Spinal cord (tissue), 10 donors: ENCODE data around the gene ADAMTS15. TPM values are rescaled to one million over a fixed set of nuclear protein-coding genes. Genes with fewer than 3 reads are reported as not detected.

ENCODE experiments used
- DNase-seq, 6 donors: peaks; one replicate each; pipeline versions ENCODE4 v3.0.0 to v3.0.0-alpha.2; 2013 to 2015; ENCODE audit warnings: low spot score in 6 of 6, low read depth in 4 of 6
- H3K27ac ChIP-seq: one replicate; pipeline ENCODE4 v1.5.1; 2013; ENCODE audit warnings: low read depth, low read length, control low read depth
- H3K27me3 ChIP-seq: one replicate; pipeline ENCODE4 v1.6.1; 2013; ENCODE audit warnings: low read length; ENCODE audit not compliant: control insufficient read depth, insufficient read depth
- H3K36me3 ChIP-seq: one replicate; pipeline ENCODE4 v1.6.1; 2013; ENCODE audit warnings: low read length; ENCODE audit not compliant: control insufficient read depth, insufficient read depth
- H3K4me1 ChIP-seq: one replicate; pipeline ENCODE4 v1.6.1; 2013; ENCODE audit warnings: low read length; ENCODE audit not compliant: control insufficient read depth, insufficient read depth
- H3K4me3 ChIP-seq: one replicate; pipeline ENCODE4 v1.5.1; 2013; ENCODE audit warnings: low read depth, low read length, control low read depth
- H3K9me3 ChIP-seq: one replicate; pipeline ENCODE4 v1.6.1; 2013; ENCODE audit warnings: low read length; ENCODE audit not compliant: control insufficient read depth, insufficient read depth
- WGBS: methylation state at CpG from one replicate; pipeline ENCODE4 v1.1.5; 2013; ENCODE audit warnings: missing lambda C conversion rate; ENCODE audit not compliant: insufficient coverage; 5-methylcytosine and 5-hydroxymethylcytosine counted together
- polyA plus RNA-seq, 2 donors: library from polyadenylated mRNA; unstranded; fragments of 120-200 nt; gene quantifications; one replicate each; pipeline ENCODE4 v1.2.1, GENCODE V29; 2013; ENCODE audit not compliant: insufficient read length in 2 of 2
- total RNA-seq, 2 donors: library from RNA; depleted of rRNA in 1 of 2; stranded (reverse); fragments of 120-200 nt in 1 of 2; fragments of >200 nt in 1 of 2; gene quantifications; one replicate each; pipeline versions ENCODE4 v1.2.3 to v1.2.4, GENCODE V29; 2013 to 2014
- donor health status: healthy.

The ADAMTS15 gene
- total and polyA plus RNA-seq, 4 donors = 9.7 to 30.4 (median 13.7) TPM

DNA sequence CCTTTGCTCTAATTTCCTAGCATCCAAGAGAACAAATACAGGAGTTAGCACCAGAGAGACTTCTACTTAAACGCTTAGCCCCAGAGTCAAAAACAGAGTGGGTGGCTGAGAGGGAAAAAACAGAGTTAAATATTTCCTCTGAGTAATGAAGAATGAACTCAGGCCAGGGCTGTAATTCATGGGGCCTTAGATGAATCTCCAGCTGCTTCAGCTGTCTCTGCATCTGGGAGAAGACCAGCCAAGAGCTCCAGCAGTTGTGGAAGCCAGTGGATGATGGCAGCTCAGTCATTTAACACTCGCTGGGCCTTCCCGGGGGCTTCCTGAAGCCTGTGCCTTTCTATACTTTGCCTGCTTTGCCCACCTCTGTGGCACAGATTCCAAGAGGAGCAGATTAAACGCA, 5.7 kb upstream of the ADAMTS15 start:
- WGBS = 97% methylated on average over 3 of the region's 4 CpGs
- Histone ChIP-seq H3K9me3 (no peaks in the 10 kb centered on the region), H3K27ac (peak overlapping the region; percentile 15), H3K4me1 (no peaks in the 10 kb centered on the region), H3K36me3 (no peaks in the 10 kb centered on the region), H3K4me3 (no peak overlapping the region), H3K27me3 (no peaks in the 10 kb centered on the region)
- DNase-seq = peak in 1 of 6 donors; percentile 33

DNA sequence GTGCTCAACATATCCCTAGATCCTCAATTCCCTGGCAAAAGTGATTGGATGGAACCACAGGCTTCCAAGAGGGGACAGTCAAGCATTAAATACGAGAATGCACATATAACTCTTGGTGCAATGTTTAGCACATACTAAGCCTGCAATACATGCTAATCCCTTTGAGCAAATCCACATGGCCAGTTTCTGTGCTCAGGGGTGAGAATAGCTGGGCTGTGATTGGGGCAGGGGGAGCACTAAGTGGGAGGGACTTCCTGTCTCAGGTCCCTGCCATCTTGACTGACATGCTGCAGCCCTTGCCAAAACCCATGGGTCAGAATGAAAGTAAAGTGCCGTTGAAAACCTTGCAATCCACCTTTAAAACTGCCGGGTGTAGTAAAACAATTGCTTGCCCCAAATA, 2.7 kb upstream of the ADAMTS15 start:
- H3K27ac ChIP-seq = no peak overlapping the region
- no peaks in the 10 kb centered on the region for H3K9me3 ChIP-seq
- H3K4me1 ChIP-seq = peaks cover 27% of the 10 kb centered on the region
- no peaks in the 10 kb centered on the region for H3K36me3 ChIP-seq
- DNase-seq = no peak
- peaks cover 13% of the 10 kb centered on the region for H3K27me3 ChIP-seq
- 61% methylated on average over 2 of the region's 3 CpGs for WGBS
- H3K4me3 ChIP-seq = no peak overlapping the region

DNA sequence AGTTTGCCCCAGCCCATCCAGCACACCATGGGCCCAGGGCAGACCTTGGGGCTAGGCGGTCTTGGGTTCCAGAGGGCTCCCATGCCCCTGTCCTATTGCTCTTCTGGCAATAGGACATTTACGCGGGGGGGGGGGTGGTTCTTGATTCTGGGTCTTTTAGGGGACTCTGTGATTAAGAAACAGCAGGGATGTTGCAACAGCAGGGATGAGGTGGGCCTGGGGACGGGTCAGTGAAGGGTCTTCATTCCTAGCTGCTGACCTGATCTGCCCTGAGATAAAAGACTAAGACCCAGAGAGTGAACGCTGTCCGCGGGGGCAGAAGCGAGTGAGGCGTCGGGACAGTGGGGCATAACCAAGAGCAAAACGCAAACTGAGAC, 418 bp upstream of the ADAMTS15 start:
- Histone ChIP-seq H3K4me1 (peaks cover 36% of the 10 kb centered on the region), H3K27ac (no peak overlapping the region)
- WGBS = 5% methylated on average over 10 of the region's 11 CpGs

DNA sequence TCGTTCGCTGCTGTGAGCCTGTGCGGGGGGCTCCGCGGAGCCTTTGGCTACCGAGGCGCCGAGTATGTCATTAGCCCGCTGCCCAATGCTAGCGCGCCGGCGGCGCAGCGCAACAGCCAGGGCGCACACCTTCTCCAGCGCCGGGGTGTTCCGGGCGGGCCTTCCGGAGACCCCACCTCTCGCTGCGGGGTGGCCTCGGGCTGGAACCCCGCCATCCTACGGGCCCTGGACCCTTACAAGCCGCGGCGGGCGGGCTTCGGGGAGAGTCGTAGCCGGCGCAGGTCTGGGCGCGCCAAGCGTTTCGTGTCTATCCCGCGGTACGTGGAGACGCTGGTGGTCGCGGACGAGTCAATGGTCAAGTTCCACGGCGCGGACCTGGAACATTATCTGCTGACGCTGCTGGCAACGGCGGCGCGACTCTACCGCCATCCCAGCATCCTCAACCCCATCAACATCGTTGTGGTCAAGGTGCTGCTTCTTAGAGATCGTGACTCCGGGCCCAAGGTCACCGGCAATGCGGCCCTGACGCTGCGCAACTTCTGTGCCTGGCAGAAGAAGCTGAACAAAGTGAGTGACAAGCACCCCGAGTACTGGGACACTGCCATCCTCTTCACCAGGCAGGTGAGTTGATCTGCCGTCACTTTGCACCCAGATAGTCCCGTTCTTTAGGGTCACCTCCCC, 1.0 kb downstream of the ADAMTS15 start:
- DNase-seq = peak in 1 of 6 donors; percentile 50
- Histone ChIP-seq H3K9me3 (no peaks in the 10 kb centered on the region), H3K27ac (peak overlapping the region; percentile 62), H3K27me3 (peaks cover 13% of the 10 kb centered on the region), H3K4me3 (peak overlapping the region; percentile 79), H3K4me1 (peaks cover 37% of the 10 kb centered on the region), H3K36me3 (no peaks in the 10 kb centered on the region)
- WGBS = 1% methylated on average over 64 of the region's 64 CpGs

More for the DNA sequence above, 418 bp upstream of the ADAMTS15 start:
- no peaks in the 10 kb centered on the region for H3K9me3 ChIP-seq
- DNase-seq = no peak
- peak overlapping the region; percentile 79 for H3K4me3 ChIP-seq
- H3K36me3 ChIP-seq = no peaks in the 10 kb centered on the region
- H3K27me3 ChIP-seq = peaks cover 13% of the 10 kb centered on the region

DNA sequence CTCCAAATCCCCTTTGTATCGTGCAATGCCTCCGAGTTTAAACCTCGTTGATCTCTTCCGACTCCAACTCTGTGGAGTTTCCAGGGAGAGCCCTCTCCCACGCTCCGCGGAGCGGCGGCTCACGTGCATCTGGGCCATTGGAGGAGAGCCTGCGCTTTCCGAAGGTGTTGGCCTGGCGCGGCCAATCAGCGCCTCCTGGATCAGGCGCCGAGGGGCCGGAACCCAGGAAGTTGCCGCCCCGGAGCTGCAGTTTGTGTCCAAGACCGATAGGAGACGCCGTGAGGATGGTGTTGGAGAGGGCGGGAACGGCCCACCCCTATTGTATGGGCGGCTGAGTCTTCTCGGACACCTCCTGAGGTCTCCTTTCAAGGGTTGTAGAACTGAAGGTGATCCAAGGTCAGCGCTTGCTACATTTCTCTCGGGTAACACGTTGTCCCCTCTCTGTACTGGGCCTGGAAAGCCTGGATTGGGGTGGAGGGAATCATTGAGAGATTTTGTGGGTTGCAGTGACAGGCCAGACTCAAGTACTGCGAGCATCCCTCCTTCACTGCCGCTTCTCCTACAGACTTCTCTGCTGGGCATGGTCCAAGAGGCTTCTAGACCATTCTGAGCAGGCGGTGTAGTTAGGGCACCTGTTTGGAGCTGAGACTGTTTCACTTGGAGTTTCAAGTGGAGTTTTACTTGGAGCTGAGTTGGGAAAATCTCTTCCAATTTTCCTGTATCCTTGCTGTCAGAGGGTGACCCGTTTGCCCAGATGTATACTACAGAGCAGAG, 1.7 kb downstream of the ADAMTS15 start:
- Histone ChIP-seq H3K36me3 (no peaks in the 10 kb centered on the region), H3K4me3 (peak overlapping the region; percentile 79), H3K27me3 (peaks cover 13% of the 10 kb centered on the region), H3K9me3 (no peaks in the 10 kb centered on the region), H3K4me1 (peaks cover 37% of the 10 kb centered on the region), H3K27ac (peak overlapping the region; percentile 62)
- peak in 3 of 6 donors; percentile 53 to 87 (median 86) for DNase-seq
- WGBS = 9% methylated on average over 31 of the region's 34 CpGs

DNA sequence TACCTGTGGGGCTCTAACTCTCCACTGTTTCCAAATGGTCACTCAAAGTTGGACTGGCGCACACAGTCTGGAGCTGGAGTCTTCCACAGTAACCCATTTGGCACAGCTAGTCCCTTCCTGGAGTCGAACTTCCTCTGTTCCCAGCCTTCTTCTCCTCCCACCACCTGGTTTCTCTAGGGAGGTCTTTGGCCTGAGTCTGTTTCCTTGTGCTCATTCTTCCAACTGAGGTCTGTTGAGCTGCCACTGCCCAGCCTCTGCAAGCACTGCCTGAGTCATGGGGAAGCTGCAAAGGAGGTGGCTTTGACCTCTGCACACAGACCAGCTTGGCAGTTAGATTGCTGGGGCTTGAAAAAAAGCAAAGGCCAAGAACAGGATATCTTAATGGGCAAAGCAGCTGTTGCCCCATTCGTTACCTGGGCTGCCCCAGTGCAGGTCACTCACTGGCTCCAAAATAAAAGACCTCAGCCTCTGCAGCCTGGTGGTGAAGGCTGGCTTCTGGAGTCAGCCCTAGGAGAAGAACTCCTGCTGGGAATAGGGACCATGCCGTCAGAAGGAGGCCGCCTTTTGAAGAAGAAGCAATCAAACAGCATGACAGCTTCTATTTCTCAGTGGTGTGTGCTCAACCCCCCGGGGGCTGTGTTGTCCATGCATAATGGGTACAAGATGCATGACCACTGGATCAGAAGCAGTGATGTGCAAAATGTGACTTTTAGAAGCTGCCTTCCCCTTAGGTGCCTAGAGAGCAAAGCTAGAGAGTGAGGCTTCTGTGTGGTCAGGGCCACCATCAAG, 3.0 kb downstream of the ADAMTS15 start:
- Histone ChIP-seq H3K4me1 (peaks cover 43% of the 10 kb centered on the region), H3K27me3 (peaks cover 13% of the 10 kb centered on the region), H3K4me3 (peak overlapping the region; percentile 79), H3K27ac (peak overlapping the region; percentile 25), H3K9me3 (no peaks in the 10 kb centered on the region), H3K36me3 (peaks cover 3% of the 10 kb centered on the region)
- DNase-seq = no peak
- WGBS = 63% methylated on average over 6 of the region's 6 CpGs

DNA sequence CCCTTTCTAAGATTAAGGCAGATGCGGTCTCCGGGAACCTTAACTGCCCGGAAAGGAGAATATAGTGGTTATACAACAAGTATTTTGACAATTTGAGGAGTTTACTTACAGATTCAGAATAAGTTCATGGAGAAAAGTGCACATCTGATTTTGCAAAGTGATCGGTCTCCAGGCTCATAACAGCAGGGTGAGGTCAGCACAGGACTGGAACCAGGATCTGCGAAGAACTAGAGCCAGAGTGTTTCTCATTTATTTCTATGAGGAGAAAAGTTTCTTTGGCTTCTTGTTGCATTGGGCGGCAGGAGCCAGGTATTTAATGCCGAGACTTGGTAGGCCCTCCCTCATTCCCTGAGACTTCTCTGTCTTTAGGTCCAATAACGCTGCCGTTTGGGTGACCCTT, 3.7 kb downstream of the ADAMTS15 start:
- 89% methylated on average over 5 of the region's 9 CpGs for WGBS
- peaks cover 3% of the 10 kb centered on the region for H3K36me3 ChIP-seq
- peaks cover 43% of the 10 kb centered on the region for H3K4me1 ChIP-seq
- no peak overlapping the region for H3K27ac ChIP-seq
- no peak for DNase-seq
- H3K9me3 ChIP-seq = no peaks in the 10 kb centered on the region
- H3K27me3 ChIP-seq = peaks cover 13% of the 10 kb centered on the region
- peak overlapping the region; percentile 79 for H3K4me3 ChIP-seq

DNA sequence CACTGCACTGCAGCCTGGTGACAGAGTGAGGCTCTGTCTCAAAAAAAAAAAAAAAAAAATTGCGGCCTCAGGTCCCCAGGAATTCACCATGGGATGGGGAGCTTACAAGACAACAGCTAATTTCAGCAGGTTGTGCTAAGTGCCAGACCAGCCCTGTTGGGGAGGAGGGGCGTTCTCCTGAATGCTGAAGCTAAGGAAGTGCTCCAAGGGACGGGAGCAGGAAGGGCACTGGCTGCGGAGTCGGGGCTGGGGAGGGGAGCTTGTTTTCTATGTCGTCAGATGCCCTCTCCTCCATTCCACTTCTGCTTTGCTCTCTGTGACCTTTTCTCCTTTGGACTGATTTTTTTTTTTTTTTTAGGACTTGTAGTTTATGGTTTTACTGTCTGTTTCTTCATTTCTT, 4.5 kb downstream of the ADAMTS15 start:
- H3K36me3 ChIP-seq = peaks cover 6% of the 10 kb centered on the region
- no peak for DNase-seq
- peaks cover 45% of the 10 kb centered on the region for H3K4me1 ChIP-seq
- H3K4me3 ChIP-seq = peak overlapping the region; percentile 1
- peaks cover 13% of the 10 kb centered on the region for H3K27me3 ChIP-seq
- WGBS = 62% methylated on average over 2 of the region's 6 CpGs
- no peak overlapping the region for H3K27ac ChIP-seq
- no peaks in the 10 kb centered on the region for H3K9me3 ChIP-seq

DNA sequence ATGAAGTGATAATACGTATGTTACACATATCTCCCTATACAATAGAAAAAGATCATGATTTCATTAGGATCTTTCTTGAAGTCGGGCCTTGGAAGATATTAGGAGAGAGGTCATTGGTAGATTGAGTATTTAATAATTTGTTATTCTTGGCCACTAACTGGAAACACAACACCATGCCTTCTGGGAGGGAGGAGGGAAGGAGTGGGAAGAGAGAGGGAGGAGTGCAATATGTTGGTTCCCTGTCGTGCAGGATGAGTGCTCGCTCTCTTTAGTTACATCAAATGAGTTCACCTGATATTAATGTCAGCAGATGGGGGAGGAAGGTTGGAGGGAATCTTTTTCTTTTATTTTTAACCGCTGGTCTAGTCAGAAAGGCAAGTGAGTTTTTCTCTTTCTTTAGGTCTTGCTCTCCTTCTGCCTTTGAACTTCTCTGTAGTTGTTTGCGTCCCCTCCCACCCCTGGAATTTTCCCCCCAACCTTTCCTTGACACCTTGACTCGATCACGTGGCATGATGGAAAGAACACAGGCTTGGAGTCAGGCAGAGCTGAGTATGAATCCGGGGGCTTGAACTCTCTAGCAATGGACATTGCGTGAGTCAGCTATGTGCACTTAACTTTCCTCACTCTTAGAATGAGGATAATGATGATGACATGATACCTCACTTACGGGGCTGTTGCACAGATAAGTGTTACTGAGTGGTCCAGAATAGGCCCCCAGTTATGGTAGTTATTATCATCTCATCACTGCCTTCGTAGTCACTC, 6.2 kb downstream of the ADAMTS15 start:
- Histone ChIP-seq H3K27me3 (peaks cover 4% of the 10 kb centered on the region), H3K4me3 (no peak overlapping the region), H3K4me1 (peaks cover 28% of the 10 kb centered on the region), H3K27ac (peak overlapping the region; percentile 54), H3K9me3 (no peaks in the 10 kb centered on the region), H3K36me3 (peaks cover 9% of the 10 kb centered on the region)
- DNase-seq = peak in 1 of 6 donors; percentile 26
- 60% methylated on average over 2 of the region's 12 CpGs for WGBS
